HG03442 (cell line): ENCODE measurements around the gene CARM1.
"Not testable (repeated sequence)": the region's sequence is repeated elsewhere in the genome, so short reads cannot be mapped to it uniquely, and the experiment has no call there.

Experiments
- ATAC-seq: cut with Tn5 transposase; IDR thresholded peaks from one replicate; pipeline ENCODE4 v1.9.1; 2021; ENCODE audit warnings: mild to moderate bottlenecking, moderate library complexity; ENCODE audit not compliant: unreplicated experiment

Gene CARM1

DNA sequence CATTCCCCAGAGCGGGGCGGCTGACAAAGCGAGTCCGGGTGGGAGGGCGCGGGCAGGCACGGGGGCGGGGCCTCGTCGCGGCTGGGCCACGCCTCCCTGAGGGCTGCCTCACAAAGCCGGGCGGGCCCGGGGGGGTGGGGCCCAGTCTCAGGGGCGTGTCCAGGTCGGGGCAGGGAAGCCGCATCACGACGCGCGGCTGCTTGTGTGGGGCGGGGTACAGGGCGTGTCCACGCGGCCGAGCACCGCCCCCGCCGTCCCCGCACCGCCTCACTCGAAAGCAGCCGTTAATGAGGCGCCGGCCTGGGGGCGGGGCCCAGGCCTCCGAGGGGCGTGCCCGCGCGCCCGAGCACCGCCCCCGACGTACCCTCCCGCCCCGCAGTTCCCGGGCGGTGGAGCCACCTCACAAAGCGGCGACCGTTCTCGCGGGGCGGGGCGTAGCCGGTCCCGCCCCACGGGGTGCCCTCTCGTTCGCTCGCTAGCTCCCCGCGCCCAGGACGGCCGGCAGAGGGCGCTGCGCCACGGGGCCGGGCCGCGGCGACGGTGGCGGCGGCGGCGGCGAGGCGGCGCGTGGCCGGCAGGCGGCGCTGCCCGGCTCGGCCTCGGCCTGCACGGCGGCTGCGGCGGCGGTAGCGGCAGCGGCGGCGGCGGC lies at the start of gene CARM1:
Gene CARM1 (plus strand): TSS at position 599 of the 649 bp plus-strand sequence. CDS start 150 bp downstream, outside the sequence.
- ATAC-seq = peak; percentile 73

DNA sequence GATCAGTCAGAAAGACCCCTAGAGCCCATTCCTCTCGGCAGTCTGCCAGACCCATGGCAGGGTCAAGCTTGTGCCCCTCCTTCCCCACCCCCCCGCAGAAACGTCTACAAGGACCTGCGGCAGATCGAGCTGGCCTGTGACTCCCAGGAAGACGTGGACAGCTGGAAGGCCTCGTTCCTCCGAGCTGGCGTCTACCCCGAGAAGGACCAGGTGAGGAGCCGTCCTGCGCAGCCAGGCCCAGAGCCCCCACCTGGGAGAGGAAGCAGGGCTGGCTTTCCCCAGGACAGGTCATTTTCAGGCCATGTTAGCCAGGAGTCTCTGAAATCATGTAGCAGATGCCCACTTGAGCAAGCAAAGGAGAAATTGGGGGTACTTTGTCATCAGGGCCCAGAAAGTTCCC lies 47.7 kb upstream of the CARM1 start:
- ATAC-seq = no peak

DNA sequence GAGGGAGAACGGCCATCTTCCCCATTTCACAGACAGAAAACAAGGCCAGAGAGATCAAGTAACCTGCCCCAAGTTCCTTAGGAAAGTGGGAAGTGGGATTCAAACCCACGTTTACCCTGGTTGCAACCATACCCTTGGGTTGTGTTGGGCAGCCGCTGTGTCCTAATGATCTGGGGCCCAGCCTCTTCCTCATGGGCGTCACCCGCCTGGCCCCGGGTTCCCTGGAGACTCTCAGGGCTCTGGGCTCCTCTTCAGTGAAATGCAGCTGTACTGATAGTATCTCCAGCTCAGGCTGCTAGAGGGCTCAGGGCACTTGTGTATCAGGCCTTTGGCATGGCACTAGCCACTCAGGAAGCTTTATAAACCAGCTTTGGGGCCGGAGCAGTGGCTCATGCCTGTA lies 45.1 kb upstream of the CARM1 start:
- ATAC-seq = no peak

DNA sequence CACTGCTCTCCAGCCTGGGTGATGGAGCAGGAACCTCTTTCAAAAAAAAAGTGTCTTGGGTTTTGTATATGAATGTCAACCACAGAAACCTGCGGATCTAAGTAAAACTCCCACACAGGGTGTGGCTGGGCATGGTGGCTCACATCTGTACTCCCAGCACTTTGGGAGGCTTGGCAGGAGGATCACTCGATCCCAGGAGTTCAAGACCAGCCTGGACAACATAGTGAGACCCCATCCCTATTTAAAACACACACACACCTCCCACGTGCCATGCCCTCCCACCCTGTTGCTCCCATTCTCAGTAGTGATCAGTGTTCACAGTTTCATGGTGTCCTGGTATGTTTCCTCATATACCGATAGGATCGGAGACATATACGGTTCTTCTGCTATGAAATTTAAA lies 44.5 kb upstream of the CARM1 start:
- ATAC-seq = no peak

DNA sequence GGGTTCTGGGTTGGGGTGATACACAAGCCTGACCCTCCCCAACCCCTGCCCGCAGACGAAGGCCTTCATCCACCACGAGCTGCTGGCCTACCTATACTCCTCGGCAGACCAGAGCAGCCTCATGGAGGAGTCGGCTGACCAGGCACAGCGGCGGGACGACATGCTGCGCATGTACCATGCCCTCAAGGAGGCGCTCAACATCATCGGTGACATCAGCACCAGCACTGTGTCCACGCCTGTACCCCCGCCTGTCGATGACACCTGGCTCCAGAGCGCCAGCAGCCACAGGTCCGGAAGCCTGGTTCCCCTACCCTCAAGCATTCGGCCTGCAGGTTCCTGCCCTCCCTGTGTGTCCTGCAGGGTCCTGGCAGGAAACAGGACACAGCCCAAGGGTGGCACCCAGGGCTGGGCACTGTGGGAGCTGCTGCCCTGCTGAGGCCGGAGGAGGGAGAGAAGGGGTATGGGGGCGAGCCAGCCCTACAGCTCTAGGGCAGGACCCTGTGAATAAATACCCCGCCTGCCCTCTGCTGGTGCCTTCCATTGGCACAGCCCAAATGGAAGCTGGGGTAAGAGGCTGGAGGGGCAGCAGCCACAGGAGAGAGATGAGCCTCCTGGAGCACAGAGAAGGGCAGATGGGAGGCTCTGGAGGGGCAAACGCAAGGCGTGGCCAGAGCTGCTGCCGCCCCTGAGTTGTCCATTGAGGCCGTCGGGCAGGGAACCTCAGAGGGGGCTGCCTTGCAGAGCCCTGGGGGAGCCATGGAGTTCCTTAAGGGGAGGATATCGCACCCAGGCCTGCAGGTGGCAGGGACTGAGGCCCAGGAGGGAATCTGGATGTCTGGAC lies 42.2 kb upstream of the CARM1 start:
- no peak for ATAC-seq

DNA sequence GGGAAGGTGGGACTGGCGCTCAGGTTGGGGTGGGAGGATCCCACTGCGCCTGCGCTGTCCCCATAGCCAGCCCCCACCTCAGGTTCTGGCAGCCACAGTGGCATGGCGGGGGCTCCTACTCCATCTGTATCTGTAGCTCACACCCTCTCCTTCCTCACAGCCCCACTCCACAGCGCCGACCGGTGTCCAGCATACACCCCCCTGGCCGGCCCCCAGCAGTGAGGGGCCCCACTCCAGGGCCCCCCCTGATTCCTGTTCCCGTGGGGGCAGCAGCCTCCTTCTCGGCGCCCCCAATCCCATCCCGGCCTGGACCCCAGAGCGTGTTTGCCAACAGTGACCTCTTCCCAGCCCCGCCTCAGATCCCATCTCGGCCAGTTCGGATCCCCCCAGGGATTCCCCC lies 41.4 kb upstream of the CARM1 start:
- no peak for ATAC-seq

DNA sequence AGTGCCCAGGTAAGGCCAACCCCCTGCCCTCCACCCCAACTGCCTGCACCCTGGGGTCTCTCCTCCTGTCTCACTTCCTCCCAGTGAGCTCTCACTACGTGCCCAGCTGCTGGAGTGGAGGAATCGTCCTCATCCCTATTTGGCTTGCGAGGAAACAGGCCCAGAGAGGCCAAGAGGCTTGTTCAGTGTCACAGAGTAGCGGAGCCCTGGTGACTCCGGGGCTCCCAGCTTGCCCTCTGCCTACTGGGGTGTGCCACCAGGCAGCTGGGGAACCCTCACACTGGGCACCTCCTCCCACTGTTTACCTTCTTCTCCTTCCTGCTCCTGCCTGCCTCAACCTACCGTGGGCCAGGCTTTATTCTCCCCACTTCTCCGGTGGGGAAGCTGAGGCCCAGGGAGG lies 41.0 kb upstream of the CARM1 start:
- no peak for ATAC-seq

DNA sequence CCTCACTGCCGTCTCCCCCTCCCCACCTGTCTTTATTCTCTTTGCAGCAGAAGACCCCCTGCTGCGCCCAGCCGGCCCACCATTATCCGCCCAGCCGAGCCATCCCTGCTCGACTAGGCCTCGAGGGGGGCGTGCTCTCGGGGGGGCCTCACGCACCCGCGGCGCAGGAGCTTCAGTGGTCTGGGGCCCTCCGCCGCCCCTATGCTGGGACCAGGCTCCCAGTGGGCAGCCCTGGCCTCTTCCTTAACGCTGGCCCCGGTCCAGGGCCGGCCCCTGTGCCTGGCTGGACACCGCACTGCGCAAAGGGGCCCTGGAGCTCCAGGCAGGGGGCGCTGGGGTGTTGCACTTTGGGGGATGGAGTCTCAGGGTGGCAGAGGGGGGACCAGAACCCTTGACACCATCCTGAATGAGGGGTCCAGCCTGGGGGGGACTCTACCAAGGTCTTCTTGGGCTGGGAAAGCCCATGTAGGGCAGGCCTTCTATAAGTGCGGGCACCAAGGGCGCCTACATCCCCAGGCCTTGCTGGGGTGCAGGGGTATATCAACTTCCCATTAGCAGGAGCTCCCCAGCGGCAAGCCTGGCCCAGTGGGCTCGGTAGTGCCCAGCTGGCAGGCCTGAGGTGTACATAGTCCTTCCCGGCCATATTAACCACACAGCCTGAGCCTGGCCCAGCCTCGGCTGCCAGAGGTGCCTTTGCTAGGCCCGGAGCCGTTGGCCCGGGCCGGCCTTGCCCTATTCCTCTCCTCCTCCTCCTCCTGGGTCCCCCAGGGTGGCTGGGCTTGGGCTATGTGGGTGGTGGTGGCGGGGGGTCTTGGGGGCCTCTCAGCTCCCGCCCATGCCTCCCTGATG lies 40.2 kb upstream of the CARM1 start:
- ATAC-seq = no peak

DNA sequence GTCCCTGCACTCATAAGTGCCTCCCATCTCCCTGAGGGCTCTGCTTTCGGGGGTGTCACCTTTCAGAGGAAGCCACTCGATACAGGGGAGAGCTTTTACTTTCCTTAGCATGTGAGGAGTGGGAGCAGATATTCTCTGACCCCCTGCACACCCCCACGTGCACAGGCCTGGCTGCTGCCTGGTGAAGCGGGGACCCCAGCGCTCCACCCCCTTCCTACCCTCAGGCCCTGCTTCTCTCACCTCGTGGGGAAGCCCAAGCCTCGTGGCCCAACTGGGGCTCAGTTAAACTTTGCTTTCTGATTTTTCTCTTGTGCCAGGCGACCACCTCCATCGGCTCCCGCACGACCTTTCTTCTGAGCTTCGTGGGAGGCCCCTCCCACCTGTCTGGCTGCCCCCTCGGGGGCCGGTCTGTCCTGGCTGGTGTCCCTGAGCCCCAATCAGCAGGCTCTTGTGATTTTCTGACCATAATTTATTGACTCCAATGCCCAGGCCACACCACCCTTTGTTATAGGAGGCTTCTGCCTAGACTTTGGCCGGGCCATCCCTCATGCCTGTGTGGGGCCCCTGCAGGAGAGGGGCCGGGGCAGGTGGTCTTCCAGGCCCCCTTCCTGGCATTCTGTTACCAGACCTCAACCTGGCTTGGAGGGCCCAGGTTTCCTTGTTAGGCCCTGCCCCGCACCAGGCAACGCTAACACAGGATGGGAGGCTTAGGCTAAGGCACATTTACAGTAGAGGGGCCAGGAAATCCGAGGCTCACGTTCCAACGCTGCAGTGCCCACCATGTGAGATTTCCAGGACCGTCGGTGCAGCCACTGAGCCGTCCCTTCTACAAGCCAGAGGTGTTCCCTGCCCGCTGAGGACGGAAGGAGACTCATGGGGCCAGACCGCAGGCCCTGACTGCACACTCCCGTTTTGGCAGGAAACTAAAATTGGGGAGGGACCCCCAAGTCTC lies 39.1 kb upstream of the CARM1 start:
- no peak for ATAC-seq

DNA sequence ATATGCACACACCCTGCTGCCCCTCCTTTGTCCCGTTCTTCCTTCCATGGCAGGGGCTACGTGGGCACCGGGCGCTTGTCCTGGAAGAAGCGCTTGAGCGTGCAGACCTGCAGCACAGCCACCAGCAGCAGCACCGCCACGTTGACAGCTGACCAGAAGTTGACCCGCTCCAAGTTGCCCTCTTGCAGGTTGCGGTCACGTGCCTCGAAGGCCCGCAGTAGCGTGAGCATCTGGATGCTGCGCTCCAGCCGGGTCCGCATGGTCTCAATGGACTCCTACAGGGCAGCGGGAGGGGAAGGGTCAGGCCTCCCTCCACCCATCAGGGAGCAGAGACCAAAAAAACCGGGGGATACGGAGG lies 38.4 kb upstream of the CARM1 start:
- no peak for ATAC-seq

DNA sequence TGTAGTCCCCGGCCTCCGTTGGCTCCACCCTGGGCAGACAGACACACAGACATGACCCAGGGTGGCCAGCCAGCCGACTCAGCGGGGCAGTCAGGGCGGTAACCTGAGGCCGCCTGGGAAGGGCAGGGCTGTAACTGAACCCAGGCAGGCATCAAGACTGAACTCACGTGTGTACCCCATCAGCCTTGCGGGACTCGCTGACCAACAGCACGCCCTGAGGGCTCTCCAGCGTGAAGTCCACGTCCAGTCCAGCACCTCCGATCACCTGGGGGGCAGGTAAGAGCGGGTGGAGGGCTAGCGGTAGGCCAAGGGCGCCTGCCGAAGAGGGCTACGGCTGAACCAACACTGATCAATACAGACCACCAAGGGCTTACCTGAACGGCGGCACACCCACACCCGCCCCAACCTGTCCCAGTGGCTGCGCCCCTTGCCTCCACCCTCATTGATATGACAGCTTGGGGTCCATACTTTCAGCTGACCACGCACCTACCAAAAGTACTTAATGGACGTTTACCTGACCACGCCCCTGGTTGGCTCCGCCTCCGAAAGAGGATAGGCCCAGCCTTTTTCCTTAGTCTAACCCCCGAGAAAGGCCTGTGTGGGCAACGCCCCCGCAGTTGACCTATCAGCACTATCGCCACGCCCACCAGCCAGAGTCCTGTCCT lies 36.1 kb upstream of the CARM1 start:
- ATAC-seq = no peak

DNA sequence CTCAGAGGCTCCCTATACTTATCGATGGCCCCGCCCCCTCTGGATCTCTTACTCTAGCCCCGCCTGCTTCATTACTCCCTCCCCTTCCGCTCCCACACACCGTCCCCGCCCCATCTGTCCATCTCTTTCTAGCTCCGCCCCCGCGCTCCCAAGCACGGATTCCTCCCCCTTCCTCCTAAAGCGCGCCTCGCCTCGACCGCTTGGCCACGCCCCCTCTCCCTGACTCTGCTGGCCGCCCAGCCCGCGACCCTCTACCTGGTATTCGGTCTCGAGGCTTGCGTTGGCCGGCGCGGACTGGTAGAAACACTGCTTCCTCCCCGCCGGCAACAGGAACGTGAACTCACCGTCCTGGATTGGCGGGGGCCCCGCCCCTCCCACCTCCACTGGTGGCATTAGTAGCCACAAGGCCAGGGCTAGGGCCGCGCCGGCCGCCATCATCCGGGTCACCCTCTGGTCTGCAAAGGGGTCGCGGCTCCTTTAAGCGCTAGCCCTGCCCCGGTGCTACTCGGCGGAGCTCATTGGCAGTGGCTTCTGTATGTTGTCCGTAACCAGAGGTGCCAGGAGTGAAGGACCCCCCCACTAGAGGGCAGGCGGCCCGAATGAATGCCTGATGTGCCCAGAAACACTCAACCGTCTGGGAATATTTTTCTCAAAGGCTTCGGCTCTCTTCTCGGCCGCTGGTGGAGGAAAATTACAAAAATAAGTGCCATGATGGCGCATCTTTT lies 35.4 kb upstream of the CARM1 start, which contains the start of gene TMED1:
Gene TMED1 (minus strand): TSS at position 459 of the 725 bp plus-strand sequence. CDS start 21 bp downstream, at position 438.
- ATAC-seq = peak; percentile 80

DNA sequence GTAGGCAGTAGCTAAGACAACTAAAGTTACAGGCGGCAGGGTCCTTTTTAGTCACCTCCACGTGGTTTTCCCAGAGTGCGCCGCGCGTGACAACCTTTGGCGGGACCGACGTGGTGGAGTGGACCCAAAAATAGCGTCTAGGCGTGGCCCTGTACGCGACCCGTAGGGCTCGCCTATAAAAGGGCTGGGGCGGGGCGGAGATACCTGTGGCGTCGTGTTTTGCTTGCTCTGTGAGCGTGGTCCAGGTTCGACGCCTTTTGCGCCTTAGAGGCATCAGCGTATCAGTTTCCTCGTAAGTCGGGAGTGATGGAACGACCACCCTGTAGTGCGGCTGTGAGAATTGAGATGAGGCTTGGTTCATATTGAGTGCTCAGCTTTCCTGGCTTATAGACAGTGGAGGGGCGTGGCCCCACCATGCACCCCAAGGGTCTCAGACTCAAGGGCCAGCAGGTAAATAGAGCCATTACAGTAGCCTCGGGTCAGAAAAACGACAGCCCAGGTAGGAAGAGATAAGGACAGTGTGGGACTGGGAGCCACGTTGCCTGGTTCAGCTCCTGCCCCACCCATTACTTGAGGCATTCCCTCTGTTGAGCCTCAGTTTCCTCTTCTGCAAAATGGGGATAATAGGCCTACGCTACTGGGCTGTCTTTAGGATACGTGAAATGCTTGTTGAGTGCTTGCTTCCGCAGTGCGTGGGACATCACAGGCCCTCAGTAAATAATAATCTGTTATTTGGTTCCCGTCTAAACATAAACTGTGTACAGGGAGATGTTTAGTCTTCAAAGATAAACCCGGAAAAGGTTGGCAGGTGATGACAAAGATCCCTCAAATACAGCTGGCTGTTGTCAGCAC lies 34.6 kb upstream of the CARM1 start:
- no peak for ATAC-seq

DNA sequence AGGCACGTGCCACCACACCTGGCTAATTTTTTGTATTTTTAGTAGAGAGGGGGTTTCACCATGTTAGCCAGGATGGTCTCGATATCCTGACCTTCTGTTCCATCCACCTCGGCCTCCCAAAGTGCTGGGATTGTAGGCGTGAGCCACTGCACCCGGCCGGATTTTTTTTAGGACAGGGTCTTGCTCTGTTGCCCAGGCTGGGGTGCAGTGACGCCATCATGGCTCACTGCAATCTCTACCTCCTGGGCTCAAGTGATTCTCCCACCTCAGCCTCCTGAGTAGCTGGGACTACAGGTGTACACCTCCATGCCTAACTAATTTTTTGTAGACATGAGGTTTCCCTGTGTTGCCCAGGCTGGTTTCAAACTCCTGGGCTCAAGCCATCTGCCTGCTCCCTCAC lies 33.7 kb upstream of the CARM1 start:
- not testable (repeated sequence) for ATAC-seq

DNA sequence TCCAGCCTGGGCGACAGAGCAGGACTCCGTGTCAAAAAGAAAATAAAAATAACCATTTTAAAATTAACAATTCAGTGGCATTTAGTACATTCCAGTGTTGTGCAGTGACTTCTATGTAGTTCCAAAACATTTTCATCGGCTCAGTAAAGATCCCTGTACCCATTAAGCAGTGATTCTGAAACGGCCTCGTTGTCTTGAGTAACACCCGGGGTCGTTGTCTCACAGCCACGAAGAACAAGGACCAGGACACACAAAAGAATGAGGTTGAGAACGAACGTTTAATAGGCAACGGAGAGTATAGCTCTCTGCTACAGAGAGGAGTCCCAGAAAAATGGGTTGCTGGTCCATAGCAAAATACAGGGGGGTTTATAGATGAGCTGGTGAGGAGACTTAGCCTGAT lies 33.0 kb upstream of the CARM1 start:
- no peak for ATAC-seq

DNA sequence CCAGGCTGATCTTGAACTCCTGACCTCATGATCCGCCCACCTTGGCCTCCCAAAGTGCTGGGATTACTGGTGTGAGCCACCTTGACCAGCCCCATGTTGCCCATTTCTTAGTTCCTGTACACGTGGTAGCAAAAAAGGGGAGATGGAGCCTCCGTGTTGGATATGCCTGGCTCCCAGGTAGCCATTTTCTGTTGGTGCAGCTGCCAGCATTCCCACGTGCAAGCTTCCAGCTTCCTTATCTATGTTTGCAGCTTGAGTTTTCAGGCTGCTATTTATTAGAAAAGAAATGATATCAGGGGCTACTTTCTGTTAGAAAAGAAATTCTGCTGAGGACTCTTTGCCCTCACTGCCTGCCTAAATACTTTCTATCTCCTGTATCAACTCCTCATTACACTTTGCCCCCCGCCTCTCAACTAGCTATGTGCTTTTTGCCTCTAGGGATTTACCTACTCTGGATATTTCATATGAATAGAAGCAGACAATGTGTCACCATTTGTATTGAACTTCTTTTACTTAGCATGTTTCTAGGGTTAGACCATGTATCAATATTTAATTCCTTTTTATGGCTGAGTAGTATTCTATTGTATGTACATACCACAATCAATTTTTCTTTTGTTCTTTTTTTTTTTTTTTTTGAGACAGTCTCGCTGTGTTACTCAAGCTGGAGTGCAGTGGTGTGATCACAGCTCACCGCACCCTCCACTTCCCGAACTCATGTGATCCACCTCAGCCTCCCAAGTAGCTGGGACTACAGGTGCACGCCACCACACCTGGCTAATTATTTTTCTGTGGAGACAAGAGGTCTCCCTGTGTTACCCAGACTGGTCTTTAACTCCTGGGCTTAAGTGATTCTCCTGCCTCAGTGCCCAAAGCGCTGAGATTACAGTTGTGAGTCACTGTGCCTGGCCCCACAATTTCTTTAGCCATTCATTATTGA lies 32.0 kb upstream of the CARM1 start:
- no peak for ATAC-seq

DNA sequence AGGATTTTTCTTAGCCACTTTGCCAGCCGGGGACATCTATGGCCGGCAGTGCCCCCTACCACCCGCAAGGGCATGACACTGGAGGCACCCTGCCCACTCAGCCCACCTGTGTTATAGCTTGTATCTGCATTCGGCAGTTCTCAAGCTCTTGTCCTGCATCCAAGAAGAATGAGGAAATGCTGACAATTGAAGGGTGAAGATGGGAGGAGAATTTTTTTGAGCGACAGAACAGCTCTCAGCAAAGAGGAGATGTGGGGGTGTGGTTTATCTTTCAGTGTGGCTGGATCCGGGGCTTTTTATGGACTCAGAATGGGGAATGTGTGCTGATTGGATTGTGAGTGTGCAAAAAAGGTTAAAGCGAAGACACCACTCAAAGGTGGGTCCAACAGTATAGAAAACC lies 28.6 kb upstream of the CARM1 start:
- no peak for ATAC-seq
